Measurements from ENCODE around the gene DLG2. TPM values are rescaled to one million over a fixed set of nuclear protein-coding genes. Genes with fewer than 3 reads are reported as not detected.
A peak's percentile ranks its signal among the peaks of the same experiment; 100 is the strongest.

DLG2 gene
- total RNA-seq, 4 donors from 2014 or later, result 37.9 to 71.5 (median 44.9) TPM

- H3K9me3 ChIP-seq, result no peaks in the 10 kb centered on the region
- H3K27me3 ChIP-seq, result no peaks in the 10 kb centered on the region
- no peak for TF ChIP-seq CTCF (IDR thresholded peaks at IDR 0.05)
- TF ChIP-seq POLR2AphosphoS5 (IDR thresholded peaks at IDR 0.05), result no peak
- no peak for TF ChIP-seq POLR2A (IDR thresholded peaks at IDR 0.05)
- TF ChIP-seq EP300 (IDR thresholded peaks at IDR 0.05), result no peak
- no peaks in the 10 kb centered on the region for H3K4me1 ChIP-seq
- no peaks in the 10 kb centered on the region for H3K36me3 ChIP-seq
- H3K4me3 ChIP-seq, result no peak overlapping the region
- DNase-seq (ENCODE audit: low spot score in 2 of 2), result no peak
- no peak overlapping the region for H3K27ac ChIP-seq
Observed at GRCh38 chr11:83826078-83826477, 1801.1 kb downstream of the DLG2 start.

GRCh38 chr11:83823461-83824025 lies 1803.6 kb downstream of the DLG2 start:
- Histone ChIP-seq H3K27me3 (no peaks in the 10 kb centered on the region), H3K9me3 (no peaks in the 10 kb centered on the region), H3K4me1 (no peaks in the 10 kb centered on the region), H3K36me3 (no peaks in the 10 kb centered on the region), H3K27ac (no peak overlapping the region), H3K4me3 (no peak overlapping the region)
- 59% methylated on average over 7 of the region's 7 CpGs for WGBS
- TF ChIP-seq CTCF (IDR thresholded peaks at IDR 0.05) (no peak), POLR2A (IDR thresholded peaks at IDR 0.05) (no peak), EP300 (IDR thresholded peaks at IDR 0.05) (no peak), POLR2AphosphoS5 (IDR thresholded peaks at IDR 0.05) (no peak)
- DNase-seq (ENCODE audit: low spot score in 2 of 2), result no peak

GRCh38 chr11:83819931-83820549 lies 1807.1 kb downstream of the DLG2 start:
- Histone ChIP-seq H3K4me1 (no peaks in the 10 kb centered on the region), H3K27ac (no peak overlapping the region), H3K4me3 (no peak overlapping the region), H3K9me3 (no peaks in the 10 kb centered on the region), H3K36me3 (no peaks in the 10 kb centered on the region), H3K27me3 (no peaks in the 10 kb centered on the region)
- 23% methylated on average over 2 of the region's 2 CpGs for WGBS
- TF ChIP-seq CTCF (IDR thresholded peaks at IDR 0.05) (peak; percentile 34 to 44), POLR2AphosphoS5 (IDR thresholded peaks at IDR 0.05) (no peak)
- DNase-seq (ENCODE audit: low spot score in 2 of 2), result no peak

- Histone ChIP-seq H3K4me1 (no peaks in the 10 kb centered on the region), H3K36me3 (no peaks in the 10 kb centered on the region), H3K4me3 (no peak overlapping the region), H3K9me3 (no peaks in the 10 kb centered on the region), H3K27ac (no peak overlapping the region), H3K27me3 (no peaks in the 10 kb centered on the region)
- 49% methylated on average over 2 of the region's 2 CpGs for WGBS
- TF ChIP-seq POLR2A (IDR thresholded peaks at IDR 0.05) (no peak), POLR2AphosphoS5 (IDR thresholded peaks at IDR 0.05) (no peak), EP300 (IDR thresholded peaks at IDR 0.05) (no peak), CTCF (IDR thresholded peaks at IDR 0.05) (no peak)
- no peak for DNase-seq (ENCODE audit: low spot score in 2 of 2)
Observed at GRCh38 chr11:83818349-83818748, 1808.8 kb downstream of the DLG2 start.

GRCh38 chr11:83816572-83817187 lies 1810.5 kb downstream of the DLG2 start:
- TF ChIP-seq POLR2AphosphoS5 (IDR thresholded peaks at IDR 0.05) (no peak), CTCF (IDR thresholded peaks at IDR 0.05) (peak in 1 of 2 donors; percentile 33), EP300 (IDR thresholded peaks at IDR 0.05) (no peak)
- Histone ChIP-seq H3K9me3 (no peaks in the 10 kb centered on the region), H3K36me3 (no peaks in the 10 kb centered on the region), H3K27me3 (no peaks in the 10 kb centered on the region), H3K27ac (no peak overlapping the region), H3K4me3 (no peak overlapping the region), H3K4me1 (no peaks in the 10 kb centered on the region)
- no peak for DNase-seq (ENCODE audit: low spot score in 2 of 2)
- 50% methylated on average over 2 of the region's 2 CpGs for WGBS

All from suprapubic skin (tissue), 4 donors.